Activated gamma-delta T cell treated with anti-CD3 and anti-CD28 coated beads, Interleukin-2, amount 50 U/mL, for 16 hours (primary cell): Measurements from ENCODE around the gene STK32B.

Experiments used
- DNase-seq: peaks from one replicate; pipeline ENCODE4 v3.0.0-alpha.2; 2020; ENCODE audit warnings: low read depth

The STK32B gene

DNA sequence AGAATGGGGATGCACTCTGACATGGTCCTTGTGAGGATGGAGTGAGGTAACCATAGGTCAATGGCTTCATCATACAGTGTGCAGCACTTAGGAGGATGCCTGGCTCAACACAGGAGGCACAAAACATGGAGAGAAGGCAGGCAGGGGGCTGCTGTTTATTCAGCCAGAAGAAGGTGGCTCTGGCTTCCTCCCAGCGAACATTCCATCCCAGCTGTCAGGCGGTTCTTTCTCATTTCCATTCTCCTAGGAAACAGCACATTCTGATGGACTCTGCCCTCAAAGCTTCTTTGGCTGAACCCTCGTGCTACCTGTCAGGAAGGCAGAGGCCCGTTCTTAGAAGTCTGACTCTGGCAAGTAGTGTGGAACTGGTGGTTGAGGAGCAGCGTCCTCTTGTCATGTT is 18.6 kb downstream of the STK32B start:
- no peak for DNase-seq

- DNase-seq = no peak
Measured at GRCh38 chr4:5072948-5073347, 21.7 kb downstream of the STK32B start.

- no peak for DNase-seq
Measured at GRCh38 chr4:5078009-5078408, 26.7 kb downstream of the STK32B start.

- no peak for DNase-seq
Measured at GRCh38 chr4:5079581-5079980, 28.3 kb downstream of the STK32B start.

GRCh38 chr4:5081441-5081999 is 30.2 kb downstream of the STK32B start:
- DNase-seq = no peak

GRCh38 chr4:5082376-5082775 is 31.1 kb downstream of the STK32B start:
- no peak for DNase-seq

- DNase-seq = no peak
Measured at GRCh38 chr4:5084911-5085475, 33.7 kb downstream of the STK32B start.

GRCh38 chr4:5086535-5086934 is 35.3 kb downstream of the STK32B start:
- no peak for DNase-seq

DNA sequence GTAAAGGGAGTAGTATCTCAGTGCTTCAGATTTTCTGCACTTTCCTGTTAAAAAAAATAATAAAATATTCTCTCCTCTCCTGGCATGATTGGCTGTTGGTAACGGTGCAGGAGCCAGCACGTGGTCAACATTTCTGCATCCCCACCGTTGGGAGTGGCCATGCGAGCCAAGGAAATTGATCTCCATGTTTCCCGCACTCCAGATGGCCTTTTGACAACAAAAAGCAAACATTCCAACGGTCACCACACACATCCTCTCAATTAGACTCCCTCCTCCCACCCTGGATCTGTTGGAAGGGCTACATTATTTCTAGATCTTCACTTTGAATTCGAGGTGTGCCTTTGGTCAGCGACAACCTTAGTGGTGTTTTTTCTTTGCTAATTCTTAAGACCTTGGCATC is 45.0 kb downstream of the STK32B start:
- no peak for DNase-seq

- DNase-seq = no peak
Measured at GRCh38 chr4:5098176-5098575, 46.9 kb downstream of the STK32B start.

GRCh38 chr4:5100336-5100735 is 49.1 kb downstream of the STK32B start:
- no peak for DNase-seq

DNA sequence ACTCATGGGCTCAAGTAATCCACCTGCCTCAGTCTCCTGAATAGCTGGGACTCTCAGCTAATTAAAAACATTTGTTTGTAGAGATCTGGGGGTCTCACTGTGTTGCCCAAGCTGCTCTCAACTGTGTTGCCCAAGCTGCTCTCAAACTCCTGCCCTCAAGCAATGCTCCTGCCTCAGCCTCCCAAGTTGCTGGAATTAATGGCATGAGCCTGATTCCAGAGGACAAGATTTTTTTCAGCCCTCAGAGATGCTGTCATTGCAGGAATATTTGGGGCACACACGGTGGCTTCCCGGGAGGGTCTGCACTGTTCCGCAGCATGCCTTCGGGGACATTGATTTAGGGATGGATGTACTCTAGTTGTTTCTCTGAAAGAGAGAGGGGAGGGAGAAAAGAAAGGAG is 49.7 kb downstream of the STK32B start:
- DNase-seq = no peak

- DNase-seq = no peak
Measured at GRCh38 chr4:5101571-5101970, 50.3 kb downstream of the STK32B start.

GRCh38 chr4:5110901-5111300 is 59.6 kb downstream of the STK32B start:
- DNase-seq = no peak

- no peak for DNase-seq
Measured at GRCh38 chr4:5112333-5113095, 61.2 kb downstream of the STK32B start.

GRCh38 chr4:5114950-5115349 is 63.7 kb downstream of the STK32B start:
- no peak for DNase-seq

DNA sequence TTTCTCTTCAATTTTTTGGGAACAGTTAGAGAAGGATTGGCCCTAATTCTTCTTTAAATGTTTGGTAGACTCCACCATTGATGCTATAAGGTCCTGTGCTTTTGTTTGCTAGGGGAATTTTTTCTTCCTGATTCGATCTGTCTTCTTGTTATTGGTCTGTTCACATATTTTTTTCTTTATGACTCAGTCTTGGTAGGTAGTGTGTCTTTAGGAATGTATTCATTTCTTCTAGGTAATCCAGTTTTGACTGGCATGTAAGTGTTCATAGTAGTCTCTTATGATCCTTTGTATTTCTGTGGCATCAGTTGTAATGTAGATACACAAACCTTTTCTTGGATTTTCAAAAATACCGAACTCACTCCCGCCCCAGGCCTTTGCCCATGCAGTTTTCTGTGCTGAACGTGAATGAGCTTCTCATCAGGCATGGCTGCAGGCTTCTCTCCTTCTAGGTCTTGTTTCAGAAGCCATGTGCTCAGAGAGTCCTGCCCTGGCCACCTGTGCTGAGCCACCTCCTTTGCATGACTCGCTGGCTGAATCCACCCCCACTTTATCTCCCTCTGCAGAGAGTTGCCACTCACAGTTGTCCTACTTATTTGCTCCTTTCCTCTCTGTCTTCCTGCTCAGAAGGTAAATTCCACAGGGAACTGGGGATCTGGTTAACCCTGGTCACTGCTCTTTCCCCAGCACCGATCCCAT is 67.0 kb downstream of the STK32B start:
- DNase-seq = no peak

GRCh38 chr4:5118994-5119835 is 67.9 kb downstream of the STK32B start:
- DNase-seq = no peak

GRCh38 chr4:5120067-5120466 is 68.8 kb downstream of the STK32B start:
- no peak for DNase-seq

DNA sequence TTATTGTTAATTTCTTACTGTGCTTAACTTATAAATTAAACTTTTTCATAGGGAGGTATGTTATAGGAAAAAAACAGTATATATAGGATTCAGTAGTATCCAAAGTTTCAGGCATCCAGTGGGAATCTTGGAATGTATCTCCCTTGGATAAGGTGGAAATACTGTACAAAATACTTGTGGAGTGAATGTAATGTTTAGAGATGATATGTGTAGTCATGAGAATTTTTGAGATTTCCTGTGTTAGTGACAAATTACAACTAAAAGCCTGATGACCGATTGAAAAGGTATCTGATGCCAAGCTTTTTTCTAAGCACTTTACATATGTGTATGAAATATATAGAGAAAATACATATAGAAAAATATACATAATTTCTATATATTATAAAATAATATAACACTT is 69.2 kb downstream of the STK32B start:
- no peak for DNase-seq

DNA sequence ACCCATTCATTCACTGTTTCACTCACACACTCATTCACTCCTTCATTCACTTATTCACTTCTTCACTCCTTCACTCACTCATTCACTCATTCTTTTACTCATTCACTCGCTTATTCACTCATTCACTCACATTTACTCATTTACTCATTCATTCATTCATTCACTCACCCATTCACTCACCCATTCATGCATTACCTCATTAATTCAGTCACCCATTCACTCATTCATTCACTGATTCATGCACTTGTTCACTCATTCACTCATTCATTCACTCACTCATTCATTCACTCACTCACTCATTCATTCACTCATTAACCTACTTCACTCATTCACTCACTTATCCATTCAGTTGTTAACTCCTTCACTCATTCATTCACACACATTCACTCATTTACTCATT is 70.8 kb downstream of the STK32B start:
- DNase-seq = no peak

DNA sequence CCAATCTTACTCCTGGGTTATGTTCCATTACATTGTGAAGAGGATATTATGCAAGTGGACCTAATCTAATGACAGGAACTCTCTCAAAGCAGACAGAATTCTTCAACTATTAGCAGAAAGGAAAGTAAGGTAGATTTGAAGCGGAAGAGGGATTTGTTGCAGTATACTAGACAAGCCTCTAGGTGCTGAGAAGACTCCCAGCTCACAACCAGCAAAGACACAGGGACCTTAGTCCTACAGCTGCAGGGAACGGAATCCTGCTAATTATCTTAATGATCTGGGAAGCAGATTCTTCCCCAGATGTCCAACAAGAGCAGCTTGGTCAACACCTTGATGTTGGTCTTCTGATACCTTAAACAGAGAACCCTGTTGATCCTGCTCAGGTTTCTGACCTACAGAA is 73.6 kb downstream of the STK32B start:
- no peak for DNase-seq
